SK-N-SH treated with all-trans-retinoic acid at 6 μM for 48 hours (cell line): ENCODE measurements around the gene MTHFS.
"Not testable (repeated sequence)": the region's sequence is repeated elsewhere in the genome, so short reads cannot be mapped to it uniquely, and the experiment has no call there.

Experiments used
- ATAC-seq: fragments of 200-7000 bp; cut with Tn5 transposase; 3 replicates; pipeline ENCODE4 v1.9.1; 2020; ENCODE audit warnings: mild to moderate bottlenecking, moderate library complexity
- BACH2 ChIP-seq: fragments of 250-450 bp; sonication (Bioruptor Pico); IDR thresholded peaks from 2 replicates; pipeline ENCODE4 v1.9.0; 2021; ENCODE audit warnings: mild to moderate bottlenecking, borderline replicate concordance
- CREB5 ChIP-seq: fragments of 250-450 bp; sonication (Bioruptor Pico); IDR thresholded peaks from 2 replicates; pipeline ENCODE4 v1.5.1; 2020; ENCODE audit warnings: low read depth, mild to moderate bottlenecking, moderate library complexity
- CSDC2 ChIP-seq: fragments of 250-450 bp; sonication (Bioruptor Pico); IDR thresholded peaks from 2 replicates; pipeline ENCODE4 v1.5.0; 2020; ENCODE audit warnings: mild to moderate bottlenecking, moderate library complexity
- ESRRG ChIP-seq: fragments of 250-450 bp; sonication (Bioruptor Pico); IDR thresholded peaks from 2 replicates; pipeline ENCODE4 v1.6.1; 2021; ENCODE audit warnings: mild to moderate bottlenecking
- ISL1 ChIP-seq: fragments of 250-450 bp; sonication (Bioruptor Pico); IDR thresholded peaks from 2 replicates; pipeline ENCODE4 v2.1.2; 2022; ENCODE audit warnings: mild to moderate bottlenecking, moderate library complexity
- OSR1 ChIP-seq: fragments of 250-450 bp; sonication (Bioruptor Pico); IDR thresholded peaks from 2 replicates; pipeline ENCODE4 v1.8.0; 2022; ENCODE audit warnings: moderate library complexity, mild to moderate bottlenecking, inconsistent platforms
- PATZ1 ChIP-seq: fragments of 250-450 bp; sonication (Bioruptor Pico); IDR thresholded peaks from 2 replicates; pipeline ENCODE4 v1.8.0; 2020; ENCODE audit warnings: mild to moderate bottlenecking, moderate library complexity, borderline replicate concordance
- RARB ChIP-seq: fragments of 250-450 bp; sonication (Bioruptor Pico); IDR thresholded peaks from 2 replicates; pipeline ENCODE4 v1.8.0; 2021; ENCODE audit warnings: mild to moderate bottlenecking, moderate library complexity
- SNAI2 ChIP-seq: fragments of 250-450 bp; sonication (Bioruptor Pico); IDR thresholded peaks from 2 replicates; pipeline ENCODE4 v1.5.0; 2020; ENCODE audit warnings: mild to moderate bottlenecking, moderate library complexity
- TCF4 ChIP-seq: fragments of 250-450 bp; sonication (Bioruptor Pico); IDR thresholded peaks from 2 replicates; pipeline ENCODE4 v1.8.0; 2021; ENCODE audit warnings: mild to moderate bottlenecking, moderate library complexity, borderline replicate concordance
- TOX ChIP-seq: fragments of 250-450 bp; sonication (Bioruptor Pico); IDR thresholded peaks from 2 replicates; pipeline ENCODE4 v1.8.0; 2021; ENCODE audit warnings: mild to moderate bottlenecking, moderate library complexity, borderline replicate concordance
- ZC3H10 ChIP-seq: fragments of 250-450 bp; sonication (Bioruptor Pico); IDR thresholded peaks from 2 replicates; pipeline ENCODE4 v1.5.1; 2021; ENCODE audit warnings: mild to moderate bottlenecking, moderate library complexity
- ZFP3 ChIP-seq: fragments of 250-450 bp; sonication (Bioruptor Pico); IDR thresholded peaks from 2 replicates; pipeline ENCODE4 v1.5.0; 2020; ENCODE audit warnings: mild to moderate bottlenecking, moderate library complexity
- ZFP30 ChIP-seq: fragments of 450-650 bp; formaldehyde crosslinking; IDR thresholded peaks from 2 replicates; pipeline ENCODE4 v1.5.0; 2022; ENCODE audit warnings: mild to moderate bottlenecking, moderate library complexity
- ZNF565 ChIP-seq: fragments of 450-650 bp; formaldehyde crosslinking; conservative IDR thresholded peaks from 2 replicates; pipeline ENCODE4 v1.5.0; 2020; ENCODE audit warnings: low read depth, mild to moderate bottlenecking, moderate library complexity
- ZNF8 ChIP-seq: fragments of 450-650 bp; formaldehyde crosslinking; IDR thresholded peaks from 2 replicates; pipeline ENCODE4 v1.5.0; 2020; ENCODE audit warnings: mild to moderate bottlenecking, moderate library complexity
- TF ChIP-seq, protein P1 (sequence below): fragments of 250-450 bp; sonication (Bioruptor Pico); IDR thresholded peaks from 2 replicates; pipeline ENCODE4 v1.5.1; 2021; ENCODE audit warnings: mild to moderate bottlenecking, moderate library complexity
- TF ChIP-seq, protein P2 (sequence below): fragments of 250-450 bp; sonication (Bioruptor Pico); IDR thresholded peaks from 2 replicates; pipeline ENCODE4 v1.5.0; 2020; ENCODE audit warnings: mild to moderate bottlenecking, moderate library complexity

Gene MTHFS

DNA sequence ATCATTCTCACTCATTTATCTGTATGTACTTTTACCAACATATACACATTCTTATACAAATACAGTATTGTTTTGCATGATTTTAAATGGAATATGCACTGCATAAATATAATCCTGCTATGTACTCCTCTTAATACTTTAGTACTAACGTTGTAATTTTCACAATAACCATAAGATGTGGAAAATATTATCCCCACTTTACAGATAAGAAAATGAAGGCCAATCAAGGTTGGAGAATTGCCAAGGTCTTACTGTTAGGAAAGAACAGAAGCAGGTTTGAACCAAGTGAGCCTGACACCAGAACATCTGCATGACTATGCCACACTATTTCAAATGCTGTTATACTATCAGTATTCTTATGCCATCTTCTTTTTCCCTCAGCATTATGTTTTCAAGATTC, 41.3 kb upstream of the MTHFS start:
- TF ChIP-seq OSR1, result no peak
- no peak for TF ChIP-seq ISL1 (CRISPR knock-in tag)
- no peak for TF ChIP-seq ZNF8
- no peak for TF ChIP-seq ZC3H10 (CRISPR knock-in tag)
- TF ChIP-seq TCF4 (CRISPR knock-in tag), result no peak
- no peak for TF ChIP-seq RARB (CRISPR knock-in tag)
- TF ChIP-seq CSDC2 (CRISPR knock-in tag), result no peak
- TF ChIP-seq, protein P1, sequence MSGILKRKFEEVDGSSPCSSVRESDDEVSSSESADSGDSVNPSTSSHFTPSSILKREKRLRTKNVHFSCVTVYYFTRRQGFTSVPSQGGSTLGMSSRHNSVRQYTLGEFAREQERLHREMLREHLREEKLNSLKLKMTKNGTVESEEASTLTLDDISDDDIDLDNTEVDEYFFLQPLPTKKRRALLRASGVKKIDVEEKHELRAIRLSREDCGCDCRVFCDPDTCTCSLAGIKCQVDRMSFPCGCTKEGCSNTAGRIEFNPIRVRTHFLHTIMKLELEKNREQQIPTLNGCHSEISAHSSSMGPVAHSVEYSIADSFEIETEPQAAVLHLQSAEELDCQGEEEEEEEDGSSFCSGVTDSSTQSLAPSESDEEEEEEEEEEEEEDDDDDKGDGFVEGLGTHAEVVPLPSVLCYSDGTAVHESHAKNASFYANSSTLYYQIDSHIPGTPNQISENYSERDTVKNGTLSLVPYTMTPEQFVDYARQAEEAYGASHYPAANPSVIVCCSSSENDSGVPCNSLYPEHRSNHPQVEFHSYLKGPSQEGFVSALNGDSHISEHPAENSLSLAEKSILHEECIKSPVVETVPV (CRISPR knock-in tag), result no peak
- TF ChIP-seq ESRRG (CRISPR knock-in tag), result no peak
- TF ChIP-seq, protein P2, sequence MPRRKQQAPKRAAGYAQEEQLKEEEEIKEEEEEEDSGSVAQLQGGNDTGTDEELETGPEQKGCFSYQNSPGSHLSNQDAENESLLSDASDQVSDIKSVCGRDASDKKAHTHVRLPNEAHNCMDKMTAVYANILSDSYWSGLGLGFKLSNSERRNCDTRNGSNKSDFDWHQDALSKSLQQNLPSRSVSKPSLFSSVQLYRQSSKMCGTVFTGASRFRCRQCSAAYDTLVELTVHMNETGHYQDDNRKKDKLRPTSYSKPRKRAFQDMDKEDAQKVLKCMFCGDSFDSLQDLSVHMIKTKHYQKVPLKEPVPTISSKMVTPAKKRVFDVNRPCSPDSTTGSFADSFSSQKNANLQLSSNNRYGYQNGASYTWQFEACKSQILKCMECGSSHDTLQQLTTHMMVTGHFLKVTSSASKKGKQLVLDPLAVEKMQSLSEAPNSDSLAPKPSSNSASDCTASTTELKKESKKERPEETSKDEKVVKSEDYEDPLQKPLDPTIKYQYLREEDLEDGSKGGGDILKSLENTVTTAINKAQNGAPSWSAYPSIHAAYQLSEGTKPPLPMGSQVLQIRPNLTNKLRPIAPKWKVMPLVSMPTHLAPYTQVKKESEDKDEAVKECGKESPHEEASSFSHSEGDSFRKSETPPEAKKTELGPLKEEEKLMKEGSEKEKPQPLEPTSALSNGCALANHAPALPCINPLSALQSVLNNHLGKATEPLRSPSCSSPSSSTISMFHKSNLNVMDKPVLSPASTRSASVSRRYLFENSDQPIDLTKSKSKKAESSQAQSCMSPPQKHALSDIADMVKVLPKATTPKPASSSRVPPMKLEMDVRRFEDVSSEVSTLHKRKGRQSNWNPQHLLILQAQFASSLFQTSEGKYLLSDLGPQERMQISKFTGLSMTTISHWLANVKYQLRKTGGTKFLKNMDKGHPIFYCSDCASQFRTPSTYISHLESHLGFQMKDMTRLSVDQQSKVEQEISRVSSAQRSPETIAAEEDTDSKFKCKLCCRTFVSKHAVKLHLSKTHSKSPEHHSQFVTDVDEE (CRISPR knock-in tag), result no peak
- TF ChIP-seq, all 23 proteins: peak for 0
- no peak for ATAC-seq

GRCh38 chr15:79935556-79936201, 38.9 kb upstream of the MTHFS start:
- ATAC-seq, result not testable (repeated sequence)

- ATAC-seq, result no peak
- no peak for TF ChIP-seq BACH2
Observed at GRCh38 chr15:79933231-79933630, 36.4 kb upstream of the MTHFS start.

- no peak for ATAC-seq
- TF ChIP-seq PATZ1, result no peak
- no peak for TF ChIP-seq CREB5 (CRISPR knock-in tag)
- TF ChIP-seq, all 23 proteins: peak for 0
Observed at GRCh38 chr15:79932447-79932846, 35.6 kb upstream of the MTHFS start.

GRCh38 chr15:79930516-79930915, 33.7 kb upstream of the MTHFS start:
- no peak for ATAC-seq
- TF ChIP-seq SNAI2, result no peak
- no peak for TF ChIP-seq ZC3H10 (CRISPR knock-in tag)
- no peak for TF ChIP-seq ZNF565
- no peak for TF ChIP-seq TOX (CRISPR knock-in tag)

DNA sequence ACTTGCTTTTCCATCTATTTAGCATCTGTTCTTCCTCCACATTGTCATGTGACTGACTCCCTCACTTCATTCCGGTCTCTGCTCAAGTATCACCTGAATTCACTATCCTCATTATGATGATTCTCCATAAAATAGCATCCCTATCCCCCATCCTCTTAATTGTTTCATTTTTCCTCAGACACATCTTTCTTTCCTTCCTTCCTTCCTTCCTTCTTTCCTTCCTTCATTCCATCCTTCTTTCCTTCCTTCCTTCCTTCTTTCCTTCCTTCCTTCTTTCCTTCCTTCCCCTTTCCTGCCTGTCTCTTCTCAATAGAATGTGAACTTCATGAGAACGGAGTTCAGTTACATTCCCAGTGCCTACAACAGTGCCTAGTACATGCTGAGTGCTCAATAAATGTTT, 32.6 kb upstream of the MTHFS start:
- TF ChIP-seq ZNF8, result no peak
- TF ChIP-seq RARB (CRISPR knock-in tag), result no peak
- no peak for TF ChIP-seq BACH2
- TF ChIP-seq ZFP3 (CRISPR knock-in tag), result no peak
- TF ChIP-seq ZFP30 (CRISPR knock-in tag), result no peak
- no peak for TF ChIP-seq ISL1 (CRISPR knock-in tag)
- TF ChIP-seq, all 23 proteins: peak for 0
- ATAC-seq, result no peak

DNA sequence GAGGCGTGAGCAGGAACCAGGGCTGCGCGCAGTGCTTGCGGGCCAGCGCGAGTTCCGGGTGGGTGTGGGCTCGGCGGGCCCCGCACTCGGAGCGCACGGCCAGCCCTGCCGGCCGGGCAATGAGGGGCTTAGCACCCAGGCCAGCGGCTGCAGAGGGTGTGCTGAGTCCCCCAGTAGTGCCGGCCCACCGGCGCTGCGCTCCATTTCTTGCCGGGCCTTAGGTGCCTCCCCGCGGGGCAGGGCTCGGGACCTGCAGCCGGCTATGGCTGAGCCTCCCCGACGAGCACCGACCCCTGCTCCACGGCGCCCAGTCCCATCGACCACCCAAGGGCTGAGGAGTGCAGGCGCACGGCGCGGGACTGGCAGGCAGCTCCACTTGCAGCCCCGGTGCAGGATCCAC, 29.3 kb upstream of the MTHFS start:
- ATAC-seq, result not testable (repeated sequence)
